Measurements from ENCODE around the gene PDCD7.

The PDCD7 gene

GRCh38 chr15:65072027-65072426 lies 61.6 kb downstream of the PDCD7 start:
- no peak for DNase-seq (ENCODE audit: low read depth)
- TF ChIP-seq, protein P1, sequence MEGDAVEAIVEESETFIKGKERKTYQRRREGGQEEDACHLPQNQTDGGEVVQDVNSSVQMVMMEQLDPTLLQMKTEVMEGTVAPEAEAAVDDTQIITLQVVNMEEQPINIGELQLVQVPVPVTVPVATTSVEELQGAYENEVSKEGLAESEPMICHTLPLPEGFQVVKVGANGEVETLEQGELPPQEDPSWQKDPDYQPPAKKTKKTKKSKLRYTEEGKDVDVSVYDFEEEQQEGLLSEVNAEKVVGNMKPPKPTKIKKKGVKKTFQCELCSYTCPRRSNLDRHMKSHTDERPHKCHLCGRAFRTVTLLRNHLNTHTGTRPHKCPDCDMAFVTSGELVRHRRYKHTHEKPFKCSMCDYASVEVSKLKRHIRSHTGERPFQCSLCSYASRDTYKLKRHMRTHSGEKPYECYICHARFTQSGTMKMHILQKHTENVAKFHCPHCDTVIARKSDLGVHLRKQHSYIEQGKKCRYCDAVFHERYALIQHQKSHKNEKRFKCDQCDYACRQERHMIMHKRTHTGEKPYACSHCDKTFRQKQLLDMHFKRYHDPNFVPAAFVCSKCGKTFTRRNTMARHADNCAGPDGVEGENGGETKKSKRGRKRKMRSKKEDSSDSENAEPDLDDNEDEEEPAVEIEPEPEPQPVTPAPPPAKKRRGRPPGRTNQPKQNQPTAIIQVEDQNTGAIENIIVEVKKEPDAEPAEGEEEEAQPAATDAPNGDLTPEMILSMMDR (IDR thresholded peaks at IDR 0.05; ENCODE audit: low read depth, low read length, missing control alignments), result no peak
- H3K4me3 ChIP-seq (ENCODE audit: low read depth, low read length), result no peak overlapping the region

DNA sequence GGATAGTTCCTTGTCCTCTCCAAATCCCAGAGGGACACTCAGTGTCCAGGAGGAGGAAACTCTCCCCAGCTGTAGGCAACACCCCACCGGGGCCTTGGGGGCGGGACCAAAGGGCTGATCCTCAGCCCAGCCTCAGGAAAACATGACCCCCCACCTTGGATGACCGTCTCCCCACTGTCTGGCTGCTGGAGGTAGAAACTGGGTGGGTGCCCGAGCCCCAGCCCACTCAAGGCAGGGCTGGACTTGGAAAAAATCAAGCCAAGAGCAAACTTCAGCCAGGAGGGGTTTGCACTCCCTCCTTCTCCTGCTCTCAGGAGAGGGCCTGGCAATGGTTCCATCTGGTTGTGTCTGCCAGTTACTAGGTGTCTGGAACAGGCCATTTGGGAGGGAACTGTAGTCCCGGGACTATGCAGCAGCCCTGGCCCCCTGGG lies 62.2 kb downstream of the PDCD7 start:
- TF ChIP-seq, protein P1 (IDR thresholded peaks at IDR 0.05; ENCODE audit: low read depth, low read length, missing control alignments), result no peak
- no peak overlapping the region for H3K4me3 ChIP-seq (ENCODE audit: low read depth, low read length)
- no peak for DNase-seq (ENCODE audit: low read depth)

GRCh38 chr15:65069779-65070546 lies 63.6 kb downstream of the PDCD7 start:
- TF ChIP-seq, protein P1 (IDR thresholded peaks at IDR 0.05; ENCODE audit: low read depth, low read length, missing control alignments), result no peak
- no peak overlapping the region for H3K4me3 ChIP-seq (ENCODE audit: low read depth, low read length)
- no peak for DNase-seq (ENCODE audit: low read depth)

DNA sequence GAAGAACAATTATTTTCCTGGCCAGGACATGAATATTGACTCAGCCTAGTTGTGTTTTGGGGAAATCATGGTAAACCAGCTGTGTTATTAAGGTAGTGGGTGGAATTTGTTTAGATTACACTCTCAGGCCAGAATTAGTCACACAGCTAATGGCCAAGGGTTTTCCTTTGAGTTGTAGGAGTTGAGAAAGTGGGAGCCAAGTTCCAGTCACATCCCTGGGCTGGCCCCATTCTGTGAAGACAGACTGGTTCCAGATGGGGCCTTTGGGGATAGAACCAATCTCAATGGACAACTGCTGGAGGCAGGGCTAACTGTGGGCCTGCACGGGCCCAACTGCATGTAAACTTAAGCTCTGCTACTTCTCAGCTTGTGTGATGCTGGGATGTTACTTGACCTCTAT lies 64.4 kb downstream of the PDCD7 start:
- H3K4me3 ChIP-seq (ENCODE audit: low read depth, low read length), result no peak overlapping the region
- TF ChIP-seq, protein P1 (IDR thresholded peaks at IDR 0.05; ENCODE audit: low read depth, low read length, missing control alignments), result no peak
- no peak for DNase-seq (ENCODE audit: low read depth)

DNA sequence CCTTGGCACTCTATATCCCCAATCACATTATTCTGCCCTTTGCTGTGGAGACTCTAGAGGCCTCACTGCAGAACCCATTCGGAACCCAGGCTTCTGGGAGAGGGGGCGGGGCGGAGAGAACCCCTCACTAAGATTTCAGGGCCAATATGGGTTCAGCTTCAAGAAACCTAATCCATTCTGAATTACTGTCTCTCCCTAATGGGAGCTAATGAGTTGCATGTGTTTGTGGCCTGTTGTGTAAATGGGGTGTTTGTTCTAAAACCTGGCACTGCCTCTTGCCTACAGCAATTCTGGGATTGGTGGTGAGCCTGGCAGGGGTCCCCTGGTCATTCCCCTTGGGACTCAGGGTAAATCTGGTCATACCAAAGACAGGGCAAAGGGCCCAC lies 65.2 kb downstream of the PDCD7 start:
- TF ChIP-seq, protein P1 (IDR thresholded peaks at IDR 0.05; ENCODE audit: low read depth, low read length, missing control alignments), result no peak
- no peak for DNase-seq (ENCODE audit: low read depth)
- no peak overlapping the region for H3K4me3 ChIP-seq (ENCODE audit: low read depth, low read length)

GRCh38 chr15:65067645-65068402 lies 65.8 kb downstream of the PDCD7 start, which contains the start of gene RASL12:
Gene RASL12 (minus strand): TSS chr15:65067991. CDS start chr15:65067835, 156 bp downstream.
- TF ChIP-seq, protein P1 (IDR thresholded peaks at IDR 0.05; ENCODE audit: low read depth, low read length, missing control alignments), result no peak
- H3K4me3 ChIP-seq (ENCODE audit: low read depth, low read length), result no peak within 1 kb of the TSS
- no peak for DNase-seq (ENCODE audit: low read depth)

All from GM12864 (cell line).